OCI-LY1 (cell line): ENCODE measurements around the gene GOLGA8B.
"Not testable (repeated sequence)": the region's sequence is repeated elsewhere in the genome, so short reads cannot be mapped to it uniquely, and the experiment has no call there.

Source experiments
- CTCF ChIP-seq: fragments of 200-600 bp; sonication (generic), shearing (Covaris generic); IDR thresholded peaks from 2 replicates; pipeline ENCODE4 v1.5.1; 2017; ENCODE audit warnings: mild to moderate bottlenecking, antibody characterized with exemption, low read length, moderate library complexity, mixed read lengths
- EZH2 ChIP-seq: fragments of 200-600 bp; sonication (generic), shearing (Covaris generic); IDR thresholded peaks from 2 replicates; pipeline ENCODE4 v1.8.0; 2017; ENCODE audit warnings: borderline replicate concordance, mixed run types, mild to moderate bottlenecking, antibody characterized with exemption, low read length, moderate library complexity, mixed read lengths

- not testable (repeated sequence) for TF ChIP-seq EZH2, CTCF
Observed at GRCh38 chr15:34555162-34555561, 28.3 kb downstream of the GOLGA8B start.
